ENCODE data around the gene RAB26. TPM values are rescaled to one million over a fixed set of nuclear protein-coding genes. Genes with fewer than 3 reads are reported as not detected.

RAB26 gene
- total and polyA plus RNA-seq, 2 of the 13 experiments (the other 11 are each of a cell fraction or from before 2014, with no cell fraction given), result 0.86 to 3.6 TPM

GRCh38 chr16:2147981-2148671 lies at the start of gene RAB26 (continued):
- no peak for TF ChIP-seq CERS6 (CRISPR knock-in tag; IDR thresholded peaks at IDR 0.05)
- TF ChIP-seq NRL (CRISPR knock-in tag; IDR thresholded peaks at IDR 0.05; ENCODE audit: borderline replicate concordance), result no peak
- no peak for TF ChIP-seq ZNF75D (CRISPR knock-in tag; IDR thresholded peaks at IDR 0.05; ENCODE audit: borderline replicate concordance)
- no peak for TF ChIP-seq SMAD9 (CRISPR knock-in tag; IDR thresholded peaks at IDR 0.05)
- TF ChIP-seq HOXA3 (CRISPR knock-in tag; IDR thresholded peaks at IDR 0.05), result peak; percentile 55; the same call in 1 of the 2 replicates
- TF ChIP-seq ZBTB20 (CRISPR knock-in tag; IDR thresholded peaks at IDR 0.05; ENCODE audit: borderline replicate concordance, low read depth), result no peak
- 0 out of 2 replicates have a peak, but pooled peaks have one; percentile 36 for TF ChIP-seq ZMAT3 (CRISPR knock-in tag; conservative IDR thresholded peaks at IDR 0.05)
- TF ChIP-seq ZNF101 (CRISPR knock-in tag; IDR thresholded peaks at IDR 0.05; ENCODE audit: borderline replicate concordance, low read depth), result no peak
- TF ChIP-seq ELF1 (CRISPR knock-in tag; IDR thresholded peaks at IDR 0.05), result peak; percentile 74
- no peak for TF ChIP-seq NCOA2 (CRISPR knock-in tag; IDR thresholded peaks at IDR 0.05)
- TF ChIP-seq, protein P1, sequence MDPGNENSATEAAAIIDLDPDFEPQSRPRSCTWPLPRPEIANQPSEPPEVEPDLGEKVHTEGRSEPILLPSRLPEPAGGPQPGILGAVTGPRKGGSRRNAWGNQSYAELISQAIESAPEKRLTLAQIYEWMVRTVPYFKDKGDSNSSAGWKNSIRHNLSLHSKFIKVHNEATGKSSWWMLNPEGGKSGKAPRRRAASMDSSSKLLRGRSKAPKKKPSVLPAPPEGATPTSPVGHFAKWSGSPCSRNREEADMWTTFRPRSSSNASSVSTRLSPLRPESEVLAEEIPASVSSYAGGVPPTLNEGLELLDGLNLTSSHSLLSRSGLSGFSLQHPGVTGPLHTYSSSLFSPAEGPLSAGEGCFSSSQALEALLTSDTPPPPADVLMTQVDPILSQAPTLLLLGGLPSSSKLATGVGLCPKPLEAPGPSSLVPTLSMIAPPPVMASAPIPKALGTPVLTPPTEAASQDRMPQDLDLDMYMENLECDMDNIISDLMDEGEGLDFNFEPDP (CRISPR knock-in tag; conservative IDR thresholded peaks at IDR 0.05), result no peak
- peak; percentile 61; the same call in 1 of the 2 replicates for TF ChIP-seq AHR (CRISPR knock-in tag; IDR thresholded peaks at IDR 0.05)
- peak; percentile 75; the same call in 1 of the 2 replicates for TF ChIP-seq HDAC2 (CRISPR knock-in tag; IDR thresholded peaks at IDR 0.05)
- no peak for TF ChIP-seq MBNL3 (CRISPR knock-in tag; conservative IDR thresholded peaks at IDR 0.05)
- TF ChIP-seq SAFB2 (CRISPR knock-in tag; IDR thresholded peaks at IDR 0.05; ENCODE audit: borderline replicate concordance, low read depth), result no peak
- peak; percentile 63; the same call in 1 of the 2 replicates for TF ChIP-seq MEIS2 (CRISPR knock-in tag; IDR thresholded peaks at IDR 0.05)
- no peak for TF ChIP-seq TCF7 (IDR thresholded peaks at IDR 0.05; ENCODE audit: low read depth)
- no peak for TF ChIP-seq ZNF230 (CRISPR knock-in tag; IDR thresholded peaks at IDR 0.05)
- no peak for TF ChIP-seq RAD51 (IDR thresholded peaks at IDR 0.05; ENCODE audit: borderline replicate concordance)
- TF ChIP-seq SPEN (CRISPR knock-in tag; IDR thresholded peaks at IDR 0.05; ENCODE audit: low read depth), result no peak
- TF ChIP-seq ZNF605 (CRISPR knock-in tag; IDR thresholded peaks at IDR 0.05), result no peak
- peak; percentile 95 for TF ChIP-seq SAP130 (CRISPR knock-in tag; IDR thresholded peaks at IDR 0.05; ENCODE audit: low read depth)
- peak; percentile 7; the same call in 1 of the 2 replicates for TF ChIP-seq SNAPC2 (CRISPR knock-in tag; IDR thresholded peaks at IDR 0.05)
- no peak for TF ChIP-seq ZNF232 (CRISPR knock-in tag; IDR thresholded peaks at IDR 0.05; ENCODE audit: borderline replicate concordance)
- TF ChIP-seq, protein P2, sequence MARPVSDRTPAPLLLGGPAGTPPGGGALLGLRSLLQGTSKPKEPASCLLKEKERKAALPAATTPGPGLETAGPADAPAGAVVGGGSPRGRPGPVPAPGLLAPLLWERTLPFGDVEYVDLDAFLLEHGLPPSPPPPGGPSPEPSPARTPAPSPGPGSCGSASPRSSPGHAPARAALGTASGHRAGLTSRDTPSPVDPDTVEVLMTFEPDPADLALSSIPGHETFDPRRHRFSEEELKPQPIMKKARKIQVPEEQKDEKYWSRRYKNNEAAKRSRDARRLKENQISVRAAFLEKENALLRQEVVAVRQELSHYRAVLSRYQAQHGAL (CRISPR knock-in tag; IDR thresholded peaks at IDR 0.05; ENCODE audit: not compliant biosample characterization), result no peak
- no peak for TF ChIP-seq NKX3-1 (CRISPR knock-in tag; IDR thresholded peaks at IDR 0.05)
- TF ChIP-seq FOXO1 (CRISPR knock-in tag; IDR thresholded peaks at IDR 0.05), result 0 out of 2 replicates have a peak, but pooled peaks have one; percentile 50
- TF ChIP-seq ZNF772 (CRISPR knock-in tag; IDR thresholded peaks at IDR 0.05), result no peak
- 0 out of 2 replicates have a peak, but pooled peaks have one; percentile 33 for TF ChIP-seq ZFP90 (CRISPR knock-in tag; IDR thresholded peaks at IDR 0.05; ENCODE audit: borderline replicate concordance)
- TF ChIP-seq ZNF619 (CRISPR knock-in tag; IDR thresholded peaks at IDR 0.05), result peak; percentile 35; the same call in 1 of the 2 replicates
